ENCODE measurements around the gene DNAH1.

DNA sequence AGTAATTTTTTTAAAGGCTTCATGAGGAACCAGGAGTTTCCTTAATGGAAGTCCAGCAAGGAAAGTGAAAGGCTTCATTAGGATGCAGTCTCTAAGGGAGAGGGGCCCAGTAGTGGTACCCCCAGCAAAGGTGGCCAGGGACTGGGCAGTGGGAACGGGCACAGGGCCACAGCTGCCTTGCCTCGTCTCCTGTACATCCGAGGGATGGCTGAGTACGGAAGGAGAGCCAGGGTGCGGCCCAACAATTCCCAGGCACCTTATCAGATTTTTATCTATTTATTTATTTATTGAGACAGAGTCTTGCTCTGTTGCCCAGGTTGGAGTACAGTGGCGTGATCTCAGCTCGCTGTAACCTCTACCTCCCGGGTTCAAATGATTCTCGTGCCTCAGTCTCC is 114.3 kb downstream of the DNAH1 start:
- TF ChIP-seq, protein P1, sequence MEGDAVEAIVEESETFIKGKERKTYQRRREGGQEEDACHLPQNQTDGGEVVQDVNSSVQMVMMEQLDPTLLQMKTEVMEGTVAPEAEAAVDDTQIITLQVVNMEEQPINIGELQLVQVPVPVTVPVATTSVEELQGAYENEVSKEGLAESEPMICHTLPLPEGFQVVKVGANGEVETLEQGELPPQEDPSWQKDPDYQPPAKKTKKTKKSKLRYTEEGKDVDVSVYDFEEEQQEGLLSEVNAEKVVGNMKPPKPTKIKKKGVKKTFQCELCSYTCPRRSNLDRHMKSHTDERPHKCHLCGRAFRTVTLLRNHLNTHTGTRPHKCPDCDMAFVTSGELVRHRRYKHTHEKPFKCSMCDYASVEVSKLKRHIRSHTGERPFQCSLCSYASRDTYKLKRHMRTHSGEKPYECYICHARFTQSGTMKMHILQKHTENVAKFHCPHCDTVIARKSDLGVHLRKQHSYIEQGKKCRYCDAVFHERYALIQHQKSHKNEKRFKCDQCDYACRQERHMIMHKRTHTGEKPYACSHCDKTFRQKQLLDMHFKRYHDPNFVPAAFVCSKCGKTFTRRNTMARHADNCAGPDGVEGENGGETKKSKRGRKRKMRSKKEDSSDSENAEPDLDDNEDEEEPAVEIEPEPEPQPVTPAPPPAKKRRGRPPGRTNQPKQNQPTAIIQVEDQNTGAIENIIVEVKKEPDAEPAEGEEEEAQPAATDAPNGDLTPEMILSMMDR (IDR thresholded peaks at IDR 0.05 in 4 of 5, conservative IDR thresholded peaks at IDR 0.05 in 1 of 5) = no peak
- TF ChIP-seq POLR2A (IDR thresholded peaks at IDR 0.05) = no peak
